K562 (cell line): ENCODE measurements around the gene ERVFRD-1. TPM values are rescaled to one million over a fixed set of nuclear protein-coding genes. Genes with fewer than 3 reads are reported as not detected.

Source experiments
- ATAC-seq: fragments of 200-7000 bp; cut with Tn5 transposase; 3 replicates; pipeline ENCODE4 v1.9.1; 2020; ENCODE audit warnings: moderate library complexity
- BruUV-seq: library from RNA; stranded (reverse); fragments of 400-500 nt; replicated peaks from 2 replicates; lab custom pipeline; 2021; lab: Mats Ljungman, UMichigan
- CTCF ChIA-PET: fragments of 300-600 bp; formaldehyde crosslinking; extraction: SDS; loops from one replicate; lab custom pipeline; 2021; ENCODE audit warnings: low intra/inter-chr PET ratio; lab: Yijun Ruan, JAX
- POLR2A ChIA-PET: fragments of 300-600, 350-650 bp; sonication (Branson Sonifier 250); formaldehyde crosslinking; extraction: SDS; loops from one replicate; lab custom pipeline; 2021; ENCODE audit warnings: antibody characterized with exemption, inconsistent platforms; lab: Yijun Ruan, JAX
- DNase-seq, 4 experiments: peaks; one replicate each; pipeline versions ENCODE4 v3.0.0 to v3.0.0-alpha.2; 2011 to 2018; ENCODE audit warnings: low spot score in 3 of 4, mixed read lengths in 3 of 4; ENCODE audit errors: extremely low read depth in 1 of 4
- FAIRE-seq: peaks from 2 replicates; lab custom pipeline; 2011; peaks lifted over from hg19 to GRCh38; lab: Jason Lieb, UNC
- H2AFZ ChIP-seq: 2 replicates; pipeline ENCODE4 v1.6.0; 2011; ENCODE audit warnings: low read depth, low read length, control low read depth, inconsistent platforms
- H3K27ac ChIP-seq: fragments of 200-600 bp; 3 replicates; pipeline ENCODE4 v1.8.0; 2011; ENCODE audit warnings: low read depth, mild to moderate bottlenecking, control low read depth, inconsistent platforms, low read length, moderate library complexity, mixed read lengths; ENCODE audit errors: extremely low read depth
- H3K27me3 ChIP-seq, 2 experiments: fragments of 300-600 bp in 1 of 2; 2 replicates in 1 of 2; 3 replicates in 1 of 2; pipeline versions ENCODE4 v1.6.0 to v1.8.0; 2011; ENCODE audit warnings: inconsistent platforms in 2 of 2, low read length in 2 of 2, mild to moderate bottlenecking in 1 of 2, mixed read lengths in 1 of 2, moderate library complexity in 1 of 2; ENCODE audit not compliant: control insufficient read depth in 2 of 2, insufficient read depth in 2 of 2
- H3K36me3 ChIP-seq: fragments of 300-600 bp; 3 replicates; pipeline ENCODE4 v1.8.0; 2011; ENCODE audit warnings: mild to moderate bottlenecking, low read length, inconsistent platforms; ENCODE audit not compliant: control insufficient read depth, insufficient read depth
- H3K4me1 ChIP-seq, 2 experiments: fragments of 200-600 bp in 1 of 2; replicated peaks in 1 of 2; 2 replicates in 1 of 2; 3 replicates in 1 of 2; pipeline versions ENCODE4 v1.5.1 to v1.8.0; 2011; ENCODE audit warnings: inconsistent platforms in 2 of 2, low read length in 2 of 2, mild to moderate bottlenecking in 1 of 2, mixed read lengths in 1 of 2, moderate library complexity in 1 of 2; ENCODE audit not compliant: control insufficient read depth in 2 of 2, insufficient read depth in 2 of 2
- H3K4me2 ChIP-seq: 2 replicates; pipeline ENCODE4 v1.6.1; 2011; ENCODE audit warnings: low read length, control low read depth, inconsistent platforms, mixed read lengths; ENCODE audit not compliant: insufficient read depth
- H3K4me3 ChIP-seq: fragments of 200-600 bp; sonication (generic), shearing (Covaris generic); 2 replicates; pipeline ENCODE4 v1.5.1; 2016; ENCODE audit warnings: control low read depth, inconsistent platforms
- H3K79me2 ChIP-seq: fragments of 200-600 bp; 3 replicates; pipeline ENCODE4 v1.8.0; 2011; ENCODE audit warnings: low read length, inconsistent platforms; ENCODE audit not compliant: control insufficient read depth, insufficient read depth
- H3K9ac ChIP-seq, 2 experiments: 2 replicates each; pipeline versions ENCODE4 v1.6.0 to v1.6.1; 2011; ENCODE audit warnings: low read depth in 2 of 2, low read length in 2 of 2, control low read depth in 1 of 2, inconsistent platforms in 1 of 2, mild to moderate bottlenecking in 1 of 2, mixed read lengths in 1 of 2; ENCODE audit not compliant: insufficient read depth in 1 of 2
- H3K9me1 ChIP-seq: one replicate; pipeline ENCODE4 v1.6.0; 2011; ENCODE audit warnings: inconsistent platforms, mild to moderate bottlenecking, low read length, moderate library complexity; ENCODE audit not compliant: control insufficient read depth, insufficient read depth
- H3K9me3 ChIP-seq: replicated peaks from 2 replicates; pipeline ENCODE4 v1.5.1; 2011; ENCODE audit warnings: low read depth, low read length, inconsistent platforms; ENCODE audit not compliant: control insufficient read depth, insufficient read depth
- H4K20me1 ChIP-seq: replicated peaks from 2 replicates; pipeline ENCODE4 v1.6.1; 2011; ENCODE audit warnings: low read length, inconsistent platforms, mixed read lengths; ENCODE audit not compliant: control insufficient read depth, insufficient read depth
- FUS ChIP-seq: fragments of 200-400 bp; formaldehyde crosslinking; optimal IDR thresholded peaks from 2 replicates; pipeline ENCODE3; 2017; ENCODE audit warnings: low read depth, low read length
- GTF2A2 ChIP-seq: IDR thresholded peaks from 2 replicates; pipeline ENCODE4 v1.6.1; 2016; ENCODE audit warnings: mild to moderate bottlenecking, missing genetic modification characterization, missing compliant biosample characterization
- KLF10 ChIP-seq: fragments of 250-450 bp; sonication (Bioruptor Pico); IDR thresholded peaks from 2 replicates; pipeline ENCODE4 v1.6.1; 2021; ENCODE audit warnings: matching md5 sums
- MTA1 ChIP-seq: fragments of 450-650 bp; IDR thresholded peaks from 2 replicates; pipeline ENCODE4 v1.6.1; 2017; ENCODE audit warnings: borderline replicate concordance
- NR3C1 ChIP-seq: sonication (generic); formaldehyde crosslinking; IDR thresholded peaks from 2 replicates; pipeline ENCODE4 v1.8.1; 2022; ENCODE audit warnings: missing genetic modification reagents
- POLR3A ChIP-seq: IDR thresholded peaks from 2 replicates; pipeline ENCODE4 v1.6.1; 2011; ENCODE audit warnings: borderline replicate concordance, mild to moderate bottlenecking, moderate library complexity; ENCODE audit not compliant: insufficient read length, insufficient read depth; ENCODE audit errors: extremely low read depth
- PTRF ChIP-seq: fragments of 450-650 bp; IDR thresholded peaks from 2 replicates; pipeline ENCODE4 v1.6.1; 2016; ENCODE audit warnings: mild to moderate bottlenecking, missing genetic modification characterization, missing compliant biosample characterization
- PURB ChIP-seq: sonication (generic); formaldehyde crosslinking; IDR thresholded peaks from 2 replicates; pipeline ENCODE4 v1.9.0; 2021; ENCODE audit warnings: low read depth, mild to moderate bottlenecking, missing genetic modification reagents
- SRSF9 ChIP-seq: fragments of 200-400 bp; formaldehyde crosslinking; IDR thresholded peaks from 2 replicates; pipeline ENCODE4 v1.6.1; 2017; ENCODE audit warnings: low read depth, low read length, borderline replicate concordance
- WGBS: fragments of 100-300 bp; shearing (Covaris generic); methylation state at CpG from one replicate; pipeline ENCODE4 v1.1.6; 2016; ENCODE audit warnings: low coverage, mixed read lengths; ENCODE audit not compliant: insufficient coverage; ENCODE audit errors: missing lambda C conversion rate; 5-methylcytosine and 5-hydroxymethylcytosine counted together
- in situ Hi-C: fragments of 300-500 bp; cut with MboI; formaldehyde crosslinking; loops from 4 replicates; pipeline ENCODE4 v1.15.0; 2018; ENCODE audit warnings: inconsistent platforms, mixed read lengths
- intact Hi-C: fragments of 100-400 bp; cut with micrococcal nuclease; formaldehyde crosslinking; loops from 2 replicates; pipeline ENCODE4 v1.14.2; 2022
- polyA plus RNA-seq, 8 experiments: library from polyadenylated mRNA; depleted of rRNA in 4 of 8; stranded (reverse) in 5 of 8; unstranded in 3 of 8; fragments of >200 nt; fragmentation: Nextera tagmentation in 2 of 8; fragmentation: Illumina TruSeq in 1 of 8; extraction: Ambion mirVana in 2 of 8; extraction: Trizol in 1 of 8; gene quantifications; 2 replicates each; pipeline versions ENCODE4 v1.2.1 to v1.2.3, GENCODE V29; 2011 to 2014; ENCODE audit warnings: inconsistent platforms in 1 of 8, missing spikeins in 1 of 8
- total RNA-seq, 7 experiments: library from RNA; depleted of rRNA in 6 of 7; stranded (reverse); fragments of >200 nt in 6 of 7; fragmentation: Illumina TruSeq in 2 of 7; extraction: Trizol in 2 of 7; gene quantifications; 2 replicates each; pipeline versions ENCODE4 v1.2.1 to v1.2.3, GENCODE V29; 2011 to 2021; ENCODE audit warnings: low replicate concordance in 1 of 7
- TF ChIP-seq, protein P1 (sequence below): fragments of 250-450 bp; sonication (Bioruptor Pico); IDR thresholded peaks from 2 replicates; pipeline ENCODE4 v1.5.0; 2022; ENCODE audit warnings: mild to moderate bottlenecking
- TF ChIP-seq, protein P2 (sequence below), 2 experiments: IDR thresholded peaks; 2 replicates each; pipeline ENCODE4 v1.6.1; 2011; ENCODE audit warnings: borderline replicate concordance in 1 of 2, control low read depth in 1 of 2, low read depth in 1 of 2, low read length in 1 of 2, mild to moderate bottlenecking in 1 of 2, mixed read lengths in 1 of 2, moderate library complexity in 1 of 2; ENCODE audit not compliant: insufficient read depth in 1 of 2, insufficient read length in 1 of 2, poor library complexity in 1 of 2, severe bottlenecking in 1 of 2; ENCODE audit errors: extremely low read depth in 1 of 2
- TF ChIP-seq, protein P3 (sequence below): fragments of 200-400 bp; formaldehyde crosslinking; IDR thresholded peaks from 2 replicates; pipeline ENCODE4 v1.6.1; 2017; ENCODE audit warnings: mild to moderate bottlenecking, low read depth, low read length, moderate library complexity

The ERVFRD-1 gene
- total and polyA plus RNA-seq, 9 of the 15 experiments (the other 6 are each of a cell fraction or from before 2014, with no cell fraction given) = 0.05 to 0.14 (median 0.09) TPM; not detected in 2

DNA sequence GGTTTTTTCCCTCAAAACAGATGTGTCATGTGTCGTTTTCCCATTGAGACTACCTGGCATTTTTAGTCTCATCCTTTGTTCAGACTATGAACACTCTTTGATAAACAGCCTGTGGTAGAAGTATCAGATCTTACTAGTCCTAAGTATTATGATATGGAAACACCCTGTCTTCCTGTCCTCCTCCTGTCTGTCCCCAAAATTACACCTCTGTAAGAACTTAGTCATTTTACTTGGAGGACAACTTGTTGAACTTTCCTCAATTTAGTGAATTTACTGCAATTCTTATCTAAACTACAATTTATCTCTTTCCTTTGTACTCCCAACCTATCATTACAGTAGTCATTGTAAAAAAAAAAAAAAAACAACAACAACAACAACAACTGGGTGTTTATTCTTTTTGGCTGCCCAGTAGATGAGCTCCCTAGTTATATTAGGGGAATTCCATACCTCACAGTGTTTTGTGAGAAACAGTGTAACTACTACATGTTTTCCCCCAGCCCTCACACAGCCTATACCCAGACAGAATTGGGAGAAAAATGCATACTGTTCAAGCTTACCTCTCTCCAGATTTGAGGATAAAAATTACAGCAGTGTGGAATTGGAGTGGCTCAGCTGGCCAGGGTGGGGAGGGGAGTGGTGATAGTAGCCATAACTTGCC, 18.5 kb upstream of the ERVFRD-1 start (continued):
- TF ChIP-seq, protein P1, sequence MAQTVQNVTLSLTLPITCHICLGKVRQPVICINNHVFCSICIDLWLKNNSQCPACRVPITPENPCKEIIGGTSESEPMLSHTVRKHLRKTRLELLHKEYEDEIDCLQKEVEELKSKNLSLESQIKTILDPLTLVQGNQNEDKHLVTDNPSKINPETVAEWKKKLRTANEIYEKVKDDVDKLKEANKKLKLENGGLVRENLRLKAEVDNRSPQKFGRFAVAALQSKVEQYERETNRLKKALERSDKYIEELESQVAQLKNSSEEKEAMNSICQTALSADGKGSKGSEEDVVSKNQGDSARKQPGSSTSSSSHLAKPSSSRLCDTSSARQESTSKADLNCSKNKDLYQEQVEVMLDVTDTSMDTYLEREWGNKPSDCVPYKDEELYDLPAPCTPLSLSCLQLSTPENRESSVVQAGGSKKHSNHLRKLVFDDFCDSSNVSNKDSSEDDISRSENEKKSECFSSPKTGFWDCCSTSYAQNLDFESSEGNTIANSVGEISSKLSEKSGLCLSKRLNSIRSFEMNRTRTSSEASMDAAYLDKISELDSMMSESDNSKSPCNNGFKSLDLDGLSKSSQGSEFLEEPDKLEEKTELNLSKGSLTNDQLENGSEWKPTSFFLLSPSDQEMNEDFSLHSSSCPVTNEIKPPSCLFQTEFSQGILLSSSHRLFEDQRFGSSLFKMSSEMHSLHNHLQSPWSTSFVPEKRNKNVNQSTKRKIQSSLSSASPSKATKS (CRISPR knock-in tag) = no peak
- TF ChIP-seq MTA1 (no peak), KLF10 (CRISPR knock-in tag) (no peak)
- TF ChIP-seq, all 486 proteins: peak for 0

DNA sequence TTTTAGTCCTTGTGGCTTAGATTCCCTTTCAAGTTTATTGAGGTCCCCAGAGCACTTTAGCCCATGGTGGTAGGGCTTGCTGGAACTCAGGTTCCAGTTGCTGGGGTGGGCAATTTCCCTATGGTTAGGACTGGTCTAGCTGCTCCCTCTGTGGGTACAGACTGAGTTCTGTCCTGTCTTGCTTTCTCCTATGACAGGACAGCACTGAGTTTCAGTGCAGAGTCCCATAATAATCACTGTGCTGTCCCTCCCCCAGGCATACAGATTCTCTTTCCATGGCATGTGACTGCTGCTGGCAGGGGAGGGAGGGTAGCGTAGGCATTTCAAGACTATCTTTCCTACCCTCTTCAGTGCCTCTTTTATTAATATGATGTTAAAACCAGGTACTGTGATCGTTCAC, 17.1 kb upstream of the ERVFRD-1 start:
- intact Hi-C loops (no loop called here), in situ Hi-C loops (no loop called here)
- Histone ChIP-seq H3K4me3 (no peak overlapping the region), H3K9ac (no peak overlapping the region), H2AFZ (no peak overlapping the region), H3K36me3 (0 out of 3 replicates have a peak, but pooled peaks cover 2% of the 10 kb centered on the region), H3K4me2 (no peak overlapping the region), H3K27ac (no peak overlapping the region), H3K9me3 (no peaks in the 10 kb centered on the region), H4K20me1 (no peaks in the 10 kb centered on the region), H3K4me1 (no peaks in the 10 kb centered on the region), H3K27me3 (no peaks in the 10 kb centered on the region), H3K9me1 (no peaks in the 10 kb centered on the region), H3K79me2 (peaks cover 15% of the 10 kb centered on the region)
- DNase-seq (no peak), FAIRE-seq (no peak), ATAC-seq (peak; percentile 47; the same call in 2 of the 3 replicates)
- CTCF ChIA-PET = no interaction called here
- TF ChIP-seq NR3C1 (CRISPR knock-in tag) (no peak), SRSF9 (no peak), FUS (no peak), PTRF (tag) (no peak), POLR3A (no peak), PURB (CRISPR knock-in tag) (no peak), GTF2A2 (tag) (no peak)
- TF ChIP-seq, protein P2, sequence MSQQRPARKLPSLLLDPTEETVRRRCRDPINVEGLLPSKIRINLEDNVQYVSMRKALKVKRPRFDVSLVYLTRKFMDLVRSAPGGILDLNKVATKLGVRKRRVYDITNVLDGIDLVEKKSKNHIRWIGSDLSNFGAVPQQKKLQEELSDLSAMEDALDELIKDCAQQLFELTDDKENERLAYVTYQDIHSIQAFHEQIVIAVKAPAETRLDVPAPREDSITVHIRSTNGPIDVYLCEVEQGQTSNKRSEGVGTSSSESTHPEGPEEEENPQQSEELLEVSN (IDR thresholded peaks at IDR 0.05; ENCODE audit: borderline replicate concordance in 1 of 2, extremely low read depth in 1 of 2, insufficient read depth in 1 of 2, insufficient read length in 1 of 2, low read depth in 1 of 2, low read length in 1 of 2, poor library complexity in 1 of 2, severe bottlenecking in 1 of 2) = no peak
- TF ChIP-seq, protein P3, sequence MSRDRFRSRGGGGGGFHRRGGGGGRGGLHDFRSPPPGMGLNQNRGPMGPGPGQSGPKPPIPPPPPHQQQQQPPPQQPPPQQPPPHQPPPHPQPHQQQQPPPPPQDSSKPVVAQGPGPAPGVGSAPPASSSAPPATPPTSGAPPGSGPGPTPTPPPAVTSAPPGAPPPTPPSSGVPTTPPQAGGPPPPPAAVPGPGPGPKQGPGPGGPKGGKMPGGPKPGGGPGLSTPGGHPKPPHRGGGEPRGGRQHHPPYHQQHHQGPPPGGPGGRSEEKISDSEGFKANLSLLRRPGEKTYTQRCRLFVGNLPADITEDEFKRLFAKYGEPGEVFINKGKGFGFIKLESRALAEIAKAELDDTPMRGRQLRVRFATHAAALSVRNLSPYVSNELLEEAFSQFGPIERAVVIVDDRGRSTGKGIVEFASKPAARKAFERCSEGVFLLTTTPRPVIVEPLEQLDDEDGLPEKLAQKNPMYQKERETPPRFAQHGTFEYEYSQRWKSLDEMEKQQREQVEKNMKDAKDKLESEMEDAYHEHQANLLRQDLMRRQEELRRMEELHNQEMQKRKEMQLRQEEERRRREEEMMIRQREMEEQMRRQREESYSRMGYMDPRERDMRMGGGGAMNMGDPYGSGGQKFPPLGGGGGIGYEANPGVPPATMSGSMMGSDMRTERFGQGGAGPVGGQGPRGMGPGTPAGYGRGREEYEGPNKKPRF = no peak
- no TSS peak for BruUV-seq
- POLR2A ChIA-PET = interaction anchor here (0.7 to 2.2 kb wide), 2 partner anchors 8 to 16 kb away, joined by 3 to 7 read pairs; no protein-coding TSS in a partner anchor
- 91% methylated on average over 2 of the region's 2 CpGs for WGBS
